ENCODE results near the gene BBS5. TPM values are rescaled to one million over a fixed set of nuclear protein-coding genes. Genes with fewer than 3 reads are reported as not detected.
A peak's percentile ranks its signal among the peaks of the same experiment; 100 is the strongest.
"Not testable (repeated sequence)": the region's sequence is repeated elsewhere in the genome, so short reads cannot be mapped to it uniquely, and the experiment has no call there.

The BBS5 gene
- total RNA-seq, 2 donors from 2014 or later, result 2.2 to 3.5 TPM

DNA sequence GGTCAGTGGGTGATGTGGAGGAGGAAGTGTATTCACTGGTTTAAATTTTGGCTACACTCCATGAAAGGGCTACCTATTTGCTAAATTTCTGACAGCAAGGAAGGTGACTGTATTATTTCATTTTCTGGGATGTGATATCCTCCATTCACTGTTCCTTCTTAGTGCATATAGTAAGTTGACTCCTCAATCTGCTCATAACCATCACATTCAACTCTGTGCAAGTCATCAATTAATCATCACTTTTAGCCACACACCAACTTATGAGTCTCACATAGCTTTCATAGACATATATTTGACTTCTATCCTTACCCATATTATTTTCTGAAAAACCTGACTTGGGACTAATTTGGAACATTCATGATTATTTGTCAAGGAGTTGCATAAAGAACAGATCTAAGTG lies 47.2 kb downstream of the BBS5 start:
- Mint-ChIP-seq H3K4me3 (no peak overlapping the region), H3K27ac (no peak overlapping the region), H3K27me3 (ENCODE audit: low read depth) (no peaks in the 10 kb centered on the region), H3K36me3 (ENCODE audit: insufficient read depth in 2 of 2) (peaks cover 1 to 3% of the 10 kb centered on the region in 2 donors), H3K9me3 (no peaks in the 10 kb centered on the region), H3K4me1 (ENCODE audit: low read depth) (no peaks in the 10 kb centered on the region)
- ATAC-seq (replicated peaks in 1 of 2) (no peak), DNase-seq (no peak)

DNA sequence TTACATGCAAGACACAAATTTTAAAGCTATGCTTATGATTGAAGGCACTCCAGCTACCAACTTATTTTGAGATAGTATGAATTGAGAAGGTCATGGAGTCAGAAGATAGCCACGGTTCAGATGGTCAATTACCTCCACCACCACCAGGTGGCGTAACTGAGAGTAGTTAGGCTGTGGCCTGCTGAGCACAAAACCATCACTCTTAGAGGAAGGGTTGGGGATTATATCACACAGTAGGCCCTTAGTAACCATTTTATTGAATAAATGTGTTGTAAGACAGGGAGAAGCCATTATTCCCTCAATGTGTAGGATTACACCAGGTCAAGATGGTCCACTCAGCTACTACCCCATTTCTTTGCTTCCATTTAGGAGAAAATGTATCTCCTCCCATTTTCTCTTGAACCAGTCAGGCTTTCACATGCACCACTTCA lies 49.0 kb downstream of the BBS5 start:
- Mint-ChIP-seq H3K4me3 (no peak overlapping the region), H3K27me3 (ENCODE audit: low read depth) (no peaks in the 10 kb centered on the region), H3K27ac (no peak overlapping the region), H3K4me1 (ENCODE audit: low read depth) (no peaks in the 10 kb centered on the region), H3K9me3 (no peaks in the 10 kb centered on the region), H3K36me3 (ENCODE audit: insufficient read depth in 2 of 2) (peaks cover 1 to 4% of the 10 kb centered on the region in 2 donors)
- DNase-seq, result peak; percentile 74 to 79
- peak; percentile 70 to 82 for ATAC-seq (replicated peaks in 1 of 2)

DNA sequence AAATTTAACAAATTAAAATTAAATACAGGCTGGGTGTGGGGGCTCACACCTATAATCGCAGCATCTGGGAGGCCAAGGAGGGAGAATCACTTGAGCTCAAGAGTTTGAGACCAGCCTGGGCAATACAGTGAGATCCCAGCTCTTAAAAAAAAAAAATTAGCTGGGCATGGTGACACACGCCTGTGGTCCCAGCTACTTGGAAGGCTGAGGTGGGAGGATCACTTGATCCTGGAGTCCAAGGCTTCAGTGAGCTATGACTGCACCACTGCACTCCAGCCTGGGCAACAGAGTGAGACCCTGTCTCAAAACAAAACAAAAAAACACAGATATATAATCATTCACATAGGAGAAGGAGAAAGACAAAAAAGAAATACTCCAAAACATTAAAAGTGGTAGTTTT lies 60.2 kb downstream of the BBS5 start:
- not testable (repeated sequence) for H3K27me3 Mint-ChIP-seq (ENCODE audit: low read depth); H3K9me3 Mint-ChIP-seq; DNase-seq; H3K4me1 Mint-ChIP-seq (ENCODE audit: low read depth); H3K27ac Mint-ChIP-seq; H3K4me3 Mint-ChIP-seq; ATAC-seq (replicated peaks in 1 of 2)
- H3K36me3 Mint-ChIP-seq (ENCODE audit: insufficient read depth in 2 of 2), result peaks cover 5 to 13% of the 10 kb centered on the region in 2 donors

- no peaks in the 10 kb centered on the region for H3K27me3 Mint-ChIP-seq (ENCODE audit: low read depth)
- no peak overlapping the region for H3K4me3 Mint-ChIP-seq
- H3K9me3 Mint-ChIP-seq, result no peaks in the 10 kb centered on the region
- H3K4me1 Mint-ChIP-seq (ENCODE audit: low read depth), result no peaks in the 10 kb centered on the region
- peaks cover 5 to 13% of the 10 kb centered on the region in 2 donors for H3K36me3 Mint-ChIP-seq (ENCODE audit: insufficient read depth in 2 of 2)
- ATAC-seq (replicated peaks in 1 of 2), result no peak
- no peak overlapping the region for H3K27ac Mint-ChIP-seq
- no peak for DNase-seq
Observed at GRCh38 chr2:169540146-169540545, 60.9 kb downstream of the BBS5 start.

DNA sequence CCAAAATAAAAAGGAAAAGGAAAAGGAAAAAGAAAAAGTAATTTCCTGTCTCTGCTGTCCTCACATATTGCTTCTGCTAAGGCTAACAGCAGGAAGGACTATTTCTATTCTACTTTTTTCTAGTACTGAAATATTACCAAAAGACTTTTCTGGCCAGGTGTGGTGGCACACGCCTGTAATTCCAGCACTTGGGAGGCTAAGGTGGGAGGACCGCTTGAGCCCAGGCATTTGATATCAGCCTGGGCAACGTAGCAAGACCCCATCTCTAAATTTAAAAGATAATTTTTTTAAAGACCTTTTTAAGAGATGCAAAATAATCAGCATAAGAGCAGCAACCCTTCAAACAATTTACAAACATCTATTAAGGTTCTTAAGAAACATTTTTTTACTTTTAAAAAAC lies 63.1 kb downstream of the BBS5 start:
- H3K27ac Mint-ChIP-seq, result no peak overlapping the region
- no peaks in the 10 kb centered on the region for H3K4me1 Mint-ChIP-seq (ENCODE audit: low read depth)
- DNase-seq (no peak), ATAC-seq (replicated peaks in 1 of 2) (no peak)
- H3K36me3 Mint-ChIP-seq (ENCODE audit: insufficient read depth in 2 of 2), result peaks cover 5 to 15% of the 10 kb centered on the region in 2 donors
- H3K9me3 Mint-ChIP-seq, result no peaks in the 10 kb centered on the region
- no peak overlapping the region for H3K4me3 Mint-ChIP-seq
- no peaks in the 10 kb centered on the region for H3K27me3 Mint-ChIP-seq (ENCODE audit: low read depth)

- H3K4me1 Mint-ChIP-seq (ENCODE audit: low read depth), result no peaks in the 10 kb centered on the region
- peak overlapping the region; percentile 63 for H3K27ac Mint-ChIP-seq
- DNase-seq, result no peak
- H3K9me3 Mint-ChIP-seq, result no peaks in the 10 kb centered on the region
- no peaks in the 10 kb centered on the region for H3K27me3 Mint-ChIP-seq (ENCODE audit: low read depth)
- H3K36me3 Mint-ChIP-seq (ENCODE audit: insufficient read depth in 2 of 2), result peaks cover 4 to 17% of the 10 kb centered on the region in 2 donors
- no peak overlapping the region for H3K4me3 Mint-ChIP-seq
- peak; percentile 29 to 41 for ATAC-seq (replicated peaks in 1 of 2)
Observed at GRCh38 chr2:169546756-169547155, 67.5 kb downstream of the BBS5 start.

Other genes starting within 250 kb of the BBS5 start
- gene LRP2, start 117.0 kb upstream of the BBS5 start, total RNA-seq, result under 1 TPM; 0.37 to 0.70 TPM
- under 1 TPM; 0.09 to 0.34 TPM for gene KLHL41, start 30.2 kb downstream of the BBS5 start, total RNA-seq
- 10 to 100 TPM; 40.4 to 46.3 TPM for gene FASTKD1, start 94.4 kb downstream of the BBS5 start, total RNA-seq
- 10 to 100 TPM; 67.4 to 80.0 TPM for gene PPIG, start 104.9 kb downstream of the BBS5 start, total RNA-seq
- under 1 TPM in 1 of 2 donors, not detected in 1; 0.22 TPM for gene CFAP210, start 214.9 kb downstream of the BBS5 start, total RNA-seq
- gene PHOSPHO2, start 215.0 kb downstream of the BBS5 start, total RNA-seq, result 1 to 10 TPM; 3.4 to 4.4 TPM